Stimulated activated CD4-positive, alpha-beta T cell treated with anti-CD3 and anti-CD28 coated beads, Interleukin-1b, Interleukin-23, amount 100 ng/mL, for 4 hours (primary cell): ENCODE data around the gene HCRT.
"Not testable (repeated sequence)": the region's sequence is repeated elsewhere in the genome, so short reads cannot be mapped to it uniquely, and the experiment has no call there.

Source experiments
- DNase-seq, 2 donors: peaks; one replicate each; pipeline ENCODE4 v3.0.0-alpha.2; 2020; ENCODE audit warnings: low read depth in 2 of 2

The HCRT gene

GRCh38 chr17:42179911-42180410 lies 5.3 kb downstream of the HCRT start:
- DNase-seq = no peak

DNA sequence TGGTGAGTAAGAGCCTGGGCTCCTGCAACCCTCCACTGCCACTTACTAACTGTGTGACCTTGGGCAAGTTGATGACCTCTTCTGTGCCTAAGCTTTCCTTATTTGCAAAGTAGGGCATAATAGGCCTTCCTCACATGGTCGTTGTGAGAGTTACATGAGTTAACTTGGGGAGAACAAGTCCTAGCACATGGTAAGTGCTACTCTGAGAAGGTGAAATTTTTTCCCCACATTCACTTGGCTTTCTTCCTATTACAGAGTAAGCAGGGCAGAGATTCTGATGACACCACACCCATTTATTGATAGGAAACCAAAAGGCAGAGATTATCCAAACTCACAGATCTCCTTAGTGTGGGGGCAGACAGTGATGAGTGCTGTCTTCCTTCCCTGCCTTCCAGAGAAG lies 5.9 kb downstream of the HCRT start:
- no peak for DNase-seq

- DNase-seq = no peak
Measured at GRCh38 chr17:42178817-42179216, 6.4 kb downstream of the HCRT start.

DNA sequence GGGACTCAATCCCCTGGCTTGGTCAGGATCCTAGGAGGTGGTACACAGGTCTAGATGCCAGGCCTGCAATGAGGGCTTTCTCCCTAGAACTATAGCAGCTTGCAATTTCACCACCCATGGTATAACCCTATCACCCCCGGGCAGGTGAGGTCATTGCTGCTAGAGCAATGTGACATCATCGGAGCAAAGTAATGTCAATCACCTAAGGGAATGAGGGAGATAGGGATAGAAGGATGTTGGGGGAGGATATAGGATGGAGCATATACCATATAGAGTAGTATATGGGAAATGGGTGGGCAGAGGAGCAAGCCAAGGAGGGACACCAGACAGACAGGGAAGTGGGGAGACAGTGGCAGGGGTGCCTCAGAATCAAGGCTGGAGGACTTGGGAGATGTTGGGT lies 7.6 kb downstream of the HCRT start:
- no peak for DNase-seq

- DNase-seq = no peak
Measured at GRCh38 chr17:42174126-42174783, 11.0 kb downstream of the HCRT start.

- DNase-seq = no peak
Measured at GRCh38 chr17:42171831-42172230, 13.4 kb downstream of the HCRT start.

DNA sequence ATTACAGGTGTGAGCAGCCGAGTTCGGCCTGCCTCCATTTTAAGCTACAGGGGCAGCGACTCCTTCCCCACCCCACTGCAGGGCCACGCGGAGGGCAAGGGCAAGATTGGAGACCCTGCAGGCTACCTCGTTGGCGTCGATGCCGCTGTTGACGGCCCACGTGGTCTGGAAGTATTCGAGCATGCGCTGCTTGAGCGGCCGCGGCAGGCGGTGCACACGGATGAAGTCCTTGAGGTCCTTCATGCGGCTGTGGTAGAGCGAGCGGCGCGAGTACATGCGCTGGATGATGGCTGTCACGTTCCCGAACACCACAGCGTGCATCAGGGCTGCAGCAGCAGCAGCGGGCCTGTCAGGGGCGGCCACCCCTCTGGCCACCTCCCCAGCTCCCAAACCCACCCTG lies 15.9 kb downstream of the HCRT start:
- DNase-seq = no peak

- DNase-seq = no peak
Measured at GRCh38 chr17:42167807-42168206, 17.4 kb downstream of the HCRT start.

DNA sequence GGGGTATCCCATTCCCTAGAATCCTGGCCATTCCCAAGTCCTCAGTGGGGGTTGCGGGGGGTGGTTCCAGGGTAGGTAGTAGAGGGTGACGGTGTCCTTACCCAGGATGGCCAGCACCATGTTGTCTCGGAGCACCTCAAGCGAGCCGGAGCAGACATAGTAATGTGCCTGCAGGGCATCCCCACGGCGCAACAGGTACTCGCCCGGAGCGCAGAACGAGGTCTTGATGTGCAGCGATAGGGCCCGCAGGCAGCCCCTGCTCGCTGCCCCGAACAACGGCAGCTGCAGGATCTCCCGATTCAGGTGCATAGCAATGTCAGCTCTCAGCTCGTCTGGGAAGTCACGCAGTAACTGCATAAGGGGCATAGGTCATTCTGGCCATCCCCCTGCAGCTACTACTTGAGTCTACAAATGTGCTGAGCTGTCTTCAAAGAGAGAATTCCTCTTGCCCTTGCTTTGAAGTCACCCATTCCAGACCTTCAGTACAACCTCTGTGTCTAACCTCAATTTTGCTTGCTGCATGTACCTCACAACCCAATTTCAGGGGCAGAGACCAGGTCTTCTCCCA lies 19.0 kb downstream of the HCRT start:
- DNase-seq = no peak

- no peak for DNase-seq
Measured at GRCh38 chr17:42165751-42166150, 19.5 kb downstream of the HCRT start.

GRCh38 chr17:42163696-42164407 lies 21.4 kb downstream of the HCRT start:
- DNase-seq = no peak

GRCh38 chr17:42163113-42163512 lies 22.1 kb downstream of the HCRT start:
- peak in 1 of 2 donors; percentile 39 for DNase-seq

DNA sequence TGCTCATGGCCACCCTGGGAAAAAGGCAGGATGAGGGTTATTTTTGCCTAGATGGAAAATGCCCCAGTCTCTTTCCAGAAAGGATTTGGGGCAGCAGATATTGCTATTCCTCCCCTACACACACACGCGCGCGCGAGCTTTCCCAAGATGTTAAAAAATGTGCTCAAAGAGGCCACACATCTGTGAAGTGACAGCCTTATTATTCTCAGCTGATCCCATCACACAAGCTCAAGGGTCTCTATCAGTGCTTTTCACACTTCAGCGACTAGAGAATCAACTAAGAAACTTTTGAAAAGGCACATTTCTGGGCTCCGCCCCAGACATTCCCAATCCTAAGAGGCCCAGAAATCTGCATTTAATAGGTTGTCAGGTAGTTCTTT lies 24.7 kb downstream of the HCRT start:
- no peak for DNase-seq

GRCh38 chr17:42159796-42160530 lies 25.3 kb downstream of the HCRT start:
- no peak for DNase-seq

- DNase-seq = no peak
Measured at GRCh38 chr17:42155614-42156045, 29.6 kb downstream of the HCRT start.

DNA sequence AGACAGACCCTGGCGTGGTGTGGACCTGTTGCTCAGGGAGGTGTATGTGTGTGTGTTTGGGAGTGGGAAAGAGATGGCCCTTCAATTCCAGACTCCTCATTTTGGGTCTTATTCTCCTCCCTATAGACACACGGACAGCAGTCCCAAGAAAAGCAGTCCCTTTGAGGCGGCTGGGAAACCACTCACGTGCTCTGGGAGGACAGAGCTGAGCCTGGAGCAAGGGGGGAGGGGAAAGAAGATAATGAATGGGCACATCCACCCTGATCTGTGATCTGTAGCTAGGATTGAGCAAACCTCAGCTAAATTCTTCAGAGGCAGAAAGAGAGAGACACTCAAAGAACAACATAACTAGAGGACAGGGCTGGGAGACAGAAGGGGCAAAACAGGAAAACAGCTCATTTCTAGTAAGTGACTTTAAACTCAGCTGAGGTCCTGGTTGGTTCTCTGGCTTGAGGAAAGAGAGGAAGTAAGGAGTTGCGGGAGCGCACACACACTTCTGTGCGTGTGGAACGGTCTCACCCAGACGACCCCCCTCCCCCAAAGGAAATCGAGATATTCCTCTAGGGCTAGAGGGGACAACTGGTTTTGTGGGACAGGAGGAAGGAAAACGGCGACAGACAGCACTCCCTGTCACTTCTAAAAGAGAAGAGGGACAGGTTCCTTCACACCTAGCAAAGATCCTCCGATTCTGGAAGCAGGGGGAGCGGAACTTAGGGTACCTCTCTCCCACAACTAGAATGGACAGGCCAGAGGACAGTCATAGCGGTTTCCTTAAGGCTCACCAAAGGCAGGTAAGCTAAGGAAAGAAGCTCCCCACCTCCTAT lies 31.1 kb downstream of the HCRT start:
- DNase-seq = no peak

DNA sequence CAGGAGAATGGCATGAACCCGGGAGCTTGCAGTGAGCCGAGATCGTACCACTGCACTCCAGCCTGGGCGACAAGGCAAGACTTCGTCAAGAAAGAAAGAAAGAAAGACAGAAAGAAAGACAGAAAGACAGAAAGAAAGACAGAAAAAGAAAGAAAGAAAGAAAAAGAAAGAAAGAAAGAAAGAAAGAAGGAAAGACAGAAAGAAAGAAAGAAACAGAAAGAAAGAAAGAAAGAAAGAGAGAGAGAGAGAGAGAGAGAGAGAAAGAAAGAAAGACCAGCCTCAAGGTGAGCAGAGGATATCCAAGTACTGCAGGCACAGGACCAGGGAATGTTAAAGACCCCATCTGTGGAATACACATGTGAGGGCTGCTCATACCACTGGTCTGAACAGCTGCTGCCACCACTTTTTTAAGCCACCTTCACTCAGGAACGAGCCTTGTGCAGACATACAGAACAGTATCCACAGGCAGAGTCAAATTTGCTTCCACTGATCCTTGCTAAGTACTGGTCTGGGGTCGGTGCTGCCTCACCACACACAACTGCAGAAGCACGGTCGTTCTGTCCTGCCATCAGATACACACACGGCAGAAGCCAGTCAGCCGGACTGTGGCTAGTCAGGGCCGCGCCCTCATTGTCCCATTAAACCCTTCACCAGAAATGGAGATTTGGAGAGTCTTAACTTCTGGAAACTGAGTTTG lies 38.2 kb downstream of the HCRT start:
- no peak for DNase-seq

DNA sequence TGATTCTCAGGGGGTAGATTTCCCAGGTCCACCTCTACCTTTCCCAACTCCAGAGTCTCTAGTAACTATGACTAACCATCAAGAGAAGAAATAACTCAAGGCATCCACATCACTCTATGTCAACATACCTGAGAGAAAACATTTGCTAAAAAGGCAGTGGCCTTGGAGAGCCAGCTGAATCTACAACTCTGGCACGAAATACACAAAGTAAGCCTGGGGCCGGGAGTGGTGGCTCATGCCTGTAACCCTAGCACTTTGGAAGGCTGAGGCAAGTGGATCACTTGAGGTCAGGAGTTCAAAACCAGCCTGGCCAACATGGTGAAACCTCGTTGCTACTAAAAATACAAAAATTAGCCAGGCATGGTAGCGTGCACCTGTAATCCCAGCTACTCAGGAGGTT lies 42.1 kb downstream of the HCRT start:
- DNase-seq = not testable (repeated sequence)

DNA sequence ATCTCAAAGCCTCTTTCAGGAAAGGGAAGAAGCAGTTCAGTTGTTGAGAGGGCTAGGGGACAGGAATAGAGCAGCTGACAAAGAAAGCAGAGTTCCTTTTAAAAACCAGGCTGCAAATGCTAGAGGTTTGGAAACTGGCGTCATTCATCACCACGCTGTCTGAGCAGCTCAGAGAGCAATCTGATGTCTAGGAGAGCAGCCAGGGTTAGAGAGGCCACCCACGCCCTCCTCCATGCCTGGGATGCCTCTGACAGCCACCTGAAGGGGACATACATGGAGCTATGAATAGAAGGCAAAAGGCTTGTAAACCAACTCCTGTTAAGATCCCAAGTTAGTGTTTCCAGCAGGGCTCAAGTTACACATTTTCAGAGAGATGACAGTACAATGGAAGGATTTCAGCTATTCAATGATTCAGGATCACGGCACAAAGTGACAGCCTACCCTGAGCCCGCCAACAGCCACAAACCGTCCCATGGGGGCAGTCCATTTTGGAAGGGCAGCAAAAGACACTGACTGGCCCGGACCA lies 42.8 kb downstream of the HCRT start:
- no peak for DNase-seq

DNA sequence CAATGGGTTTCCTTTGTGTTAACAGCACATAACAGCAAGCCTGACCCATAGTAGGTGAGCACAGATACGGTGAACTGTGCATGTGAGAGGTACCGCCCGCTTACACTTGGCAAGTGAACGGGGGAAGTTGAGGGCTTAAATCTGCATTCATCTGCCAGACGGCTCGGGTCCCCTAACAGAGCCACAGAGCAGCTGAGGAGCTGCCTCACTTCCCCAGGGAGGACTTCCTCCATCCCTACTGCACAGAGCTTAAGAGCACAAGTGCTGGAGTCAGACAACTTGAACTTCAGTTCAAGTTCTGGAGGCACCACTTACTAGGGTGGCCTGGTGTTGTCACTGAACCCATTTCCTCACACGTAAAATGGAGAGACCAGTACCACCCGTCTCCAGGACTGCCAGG lies 43.9 kb downstream of the HCRT start:
- DNase-seq = no peak

GRCh38 chr17:42140690-42141089 lies 44.6 kb downstream of the HCRT start:
- not testable (repeated sequence) for DNase-seq
